ENCODE measurements around the gene MEX3D. TPM values are rescaled to one million over a fixed set of nuclear protein-coding genes. Genes with fewer than 3 reads are reported as not detected.
"Not testable (repeated sequence)": the region's sequence is repeated elsewhere in the genome, so short reads cannot be mapped to it uniquely, and the experiment has no call there.

MEX3D gene
- total RNA-seq, 2 donors from 2014 or later, result 18.8 to 21.8 TPM

DNA sequence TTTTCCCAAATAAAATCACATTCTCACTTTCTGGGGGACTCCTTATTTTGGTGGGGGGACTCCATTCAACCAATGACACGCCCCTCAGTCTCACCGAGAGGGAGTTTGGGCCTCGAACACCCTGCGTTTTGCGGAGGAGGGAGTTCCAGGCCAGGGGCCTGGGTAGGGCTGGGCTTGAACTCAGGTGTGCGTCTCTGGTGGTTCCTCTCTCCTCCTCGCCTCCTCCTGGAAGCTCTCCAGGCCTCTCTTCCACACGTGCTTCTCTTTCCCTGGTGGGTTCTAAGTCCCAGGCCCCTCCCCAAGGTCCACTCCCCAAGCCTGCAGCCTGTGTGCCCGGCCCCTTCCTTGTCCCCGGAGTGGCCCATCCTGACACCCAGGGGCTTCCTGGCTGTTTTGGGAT is 14.7 kb downstream of the MEX3D start:
- H3K4me3 ChIP-seq, result no peak overlapping the region
- no peaks in the 10 kb centered on the region for H3K9me3 ChIP-seq
- TF ChIP-seq, protein P1, sequence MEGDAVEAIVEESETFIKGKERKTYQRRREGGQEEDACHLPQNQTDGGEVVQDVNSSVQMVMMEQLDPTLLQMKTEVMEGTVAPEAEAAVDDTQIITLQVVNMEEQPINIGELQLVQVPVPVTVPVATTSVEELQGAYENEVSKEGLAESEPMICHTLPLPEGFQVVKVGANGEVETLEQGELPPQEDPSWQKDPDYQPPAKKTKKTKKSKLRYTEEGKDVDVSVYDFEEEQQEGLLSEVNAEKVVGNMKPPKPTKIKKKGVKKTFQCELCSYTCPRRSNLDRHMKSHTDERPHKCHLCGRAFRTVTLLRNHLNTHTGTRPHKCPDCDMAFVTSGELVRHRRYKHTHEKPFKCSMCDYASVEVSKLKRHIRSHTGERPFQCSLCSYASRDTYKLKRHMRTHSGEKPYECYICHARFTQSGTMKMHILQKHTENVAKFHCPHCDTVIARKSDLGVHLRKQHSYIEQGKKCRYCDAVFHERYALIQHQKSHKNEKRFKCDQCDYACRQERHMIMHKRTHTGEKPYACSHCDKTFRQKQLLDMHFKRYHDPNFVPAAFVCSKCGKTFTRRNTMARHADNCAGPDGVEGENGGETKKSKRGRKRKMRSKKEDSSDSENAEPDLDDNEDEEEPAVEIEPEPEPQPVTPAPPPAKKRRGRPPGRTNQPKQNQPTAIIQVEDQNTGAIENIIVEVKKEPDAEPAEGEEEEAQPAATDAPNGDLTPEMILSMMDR (IDR thresholded peaks at IDR 0.05), result no peak
- no peak for TF ChIP-seq POLR2A (IDR thresholded peaks at IDR 0.05)
- DNase-seq, result no peak
- no peaks in the 10 kb centered on the region for H3K4me1 ChIP-seq
- no peaks in the 10 kb centered on the region for H3K36me3 ChIP-seq (replicated peaks in 1 of 2; ENCODE audit: insufficient read depth in 1 of 2, low read depth in 2 of 2)
- ATAC-seq, result no peak
- intact Hi-C loops (cut with DNase I), result no loop called here
- no peak overlapping the region for H3K27ac ChIP-seq
- H3K27me3 ChIP-seq, result no peaks in the 10 kb centered on the region
- 86 to 89% methylated on average over 10 of the region's 10 CpGs for WGBS, 2 donors

DNA sequence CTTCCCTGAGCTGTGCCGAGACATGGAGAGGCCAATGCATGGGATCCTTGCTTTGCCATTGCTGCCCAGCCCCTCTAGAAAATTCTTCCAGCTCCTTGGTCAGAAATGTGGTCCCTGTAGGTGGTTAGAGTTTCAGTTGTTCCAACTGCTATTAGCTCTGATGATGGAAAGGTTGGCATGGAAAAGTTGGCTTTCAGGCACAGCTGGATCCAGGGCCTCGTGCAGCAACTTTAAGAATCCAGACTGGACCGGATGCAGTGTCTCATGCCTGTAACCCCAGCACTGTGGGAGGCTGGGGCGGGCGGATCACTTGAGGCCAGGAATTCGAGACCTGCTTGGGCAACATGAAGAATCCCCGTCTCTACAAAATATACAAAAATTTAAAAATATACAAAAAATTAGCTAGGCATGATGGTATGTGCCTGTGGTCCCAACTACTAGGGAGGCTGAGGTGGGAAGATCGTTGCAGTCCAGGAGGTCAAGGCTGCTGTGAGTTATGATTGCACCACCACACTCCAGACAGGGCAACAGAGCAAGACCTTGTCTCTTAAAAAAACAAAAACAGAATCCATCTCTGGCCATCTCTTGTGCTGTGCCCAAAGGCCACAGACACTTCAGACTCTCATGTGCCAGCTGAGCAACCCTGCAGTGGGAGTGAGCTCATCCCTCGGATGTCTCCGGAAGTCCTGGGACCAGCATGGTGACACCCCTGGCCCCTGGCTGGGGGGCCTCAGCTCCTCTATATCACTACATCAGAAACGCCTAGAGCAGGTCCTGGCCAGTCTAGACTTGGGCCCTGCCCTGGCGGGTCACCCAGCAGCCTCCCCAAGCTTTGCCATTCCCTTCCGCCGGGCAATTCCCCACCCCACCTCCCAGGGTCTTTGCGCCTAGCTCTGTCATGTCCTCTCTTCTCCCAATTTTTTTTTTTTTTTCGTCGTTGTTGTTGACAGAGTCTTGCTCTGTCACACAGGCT is 16.8 kb downstream of the MEX3D start:
- ATAC-seq, result no peak
- TF ChIP-seq, protein P1 (IDR thresholded peaks at IDR 0.05), result no peak
- TF ChIP-seq POLR2A (IDR thresholded peaks at IDR 0.05), result no peak
- Histone ChIP-seq H3K27me3 (no peaks in the 10 kb centered on the region), H3K4me3 (no peak overlapping the region), H3K9me3 (no peaks in the 10 kb centered on the region), H3K36me3 (replicated peaks in 1 of 2; ENCODE audit: insufficient read depth in 1 of 2, low read depth in 2 of 2) (no peaks in the 10 kb centered on the region), H3K27ac (no peak overlapping the region), H3K4me1 (no peaks in the 10 kb centered on the region)
- no peak for DNase-seq
- intact Hi-C loops (cut with DNase I), result no loop called here
- 70% methylated on average over 15 of the region's 17 CpGs for WGBS, 2 donors

DNA sequence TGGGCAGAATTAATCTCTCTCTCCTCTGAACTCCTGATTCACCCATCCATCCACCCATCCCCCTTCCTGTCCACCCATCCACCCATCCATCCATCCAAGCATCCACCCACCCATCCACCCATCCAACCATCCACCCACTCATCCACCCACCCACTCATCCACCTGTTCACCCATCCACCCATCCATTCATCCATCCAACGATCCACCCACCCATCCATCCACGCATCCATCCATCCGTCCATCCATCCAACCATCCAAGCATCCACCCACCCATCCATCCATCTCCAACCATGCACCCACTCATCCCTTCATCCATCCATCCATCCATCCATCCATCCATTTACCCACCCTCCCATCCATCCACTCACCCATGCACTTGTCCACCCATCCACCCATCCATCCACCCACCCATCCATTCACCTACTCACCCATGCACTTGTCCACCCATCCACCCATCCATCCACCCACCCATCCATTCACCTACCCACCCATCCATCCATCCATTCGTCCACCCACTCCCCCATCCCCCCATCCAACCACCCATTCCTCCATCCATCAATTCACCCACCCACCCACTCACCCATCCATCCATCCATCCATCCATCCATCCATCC is 18.7 kb downstream of the MEX3D start:
- no peak for DNase-seq
- intact Hi-C loops (cut with DNase I), result loop anchor here (5.0 to 10.0 kb wide), 2 partner anchors 115 to 218 kb away; no protein-coding TSS in a partner anchor
- WGBS, 2 donors, result 61 to 66% methylated on average over 4 of the region's 4 CpGs
- Histone ChIP-seq H3K4me1 (peaks cover 3% of the 10 kb centered on the region), H3K36me3 (replicated peaks in 1 of 2; ENCODE audit: insufficient read depth in 1 of 2, low read depth in 2 of 2) (no peaks in the 10 kb centered on the region), H3K9me3 (no peaks in the 10 kb centered on the region), H3K4me3 (no peak overlapping the region), H3K27ac (no peak overlapping the region), H3K27me3 (peaks cover 0 to 9% of the 10 kb centered on the region in 2 donors)
- no peak for TF ChIP-seq POLR2A (IDR thresholded peaks at IDR 0.05)
- TF ChIP-seq, protein P1 (IDR thresholded peaks at IDR 0.05), result no peak
- no peak for ATAC-seq

DNA sequence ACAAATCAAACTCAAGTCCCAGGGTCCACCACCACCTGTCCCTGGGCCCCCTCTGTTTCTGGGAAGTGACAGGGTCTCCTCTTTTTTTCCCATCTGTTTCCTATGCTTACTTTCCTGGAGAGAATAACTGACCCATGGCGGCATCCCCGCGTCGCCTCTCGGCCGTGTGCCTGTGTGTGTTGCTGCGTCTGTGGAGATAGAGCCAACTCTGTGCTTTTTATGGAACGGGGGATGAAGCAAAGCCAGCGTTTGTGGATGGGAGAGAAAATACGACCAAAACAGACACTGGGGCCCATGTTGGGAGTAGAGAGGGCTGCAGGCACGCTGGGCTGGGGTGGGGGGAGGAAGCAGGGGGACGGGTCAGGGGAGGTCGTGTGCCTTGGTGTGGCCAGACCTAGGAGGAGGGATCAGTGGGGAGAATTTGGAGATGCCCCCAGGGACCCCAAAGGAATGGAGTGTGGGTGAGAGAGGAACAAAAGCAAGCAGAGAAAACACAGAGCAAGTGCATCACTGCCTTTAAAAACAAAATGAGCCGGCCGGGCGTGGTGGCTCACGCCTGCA is 27.7 kb downstream of the MEX3D start:
- no peak overlapping the region for H3K27ac ChIP-seq
- WGBS, 2 donors, result 37% methylated on average over 17 of the region's 17 CpGs
- no peak for DNase-seq
- H3K27me3 ChIP-seq, result peaks cover 0 to 7% of the 10 kb centered on the region in 2 donors
- H3K4me1 ChIP-seq, result no peaks in the 10 kb centered on the region
- H3K9me3 ChIP-seq, result no peaks in the 10 kb centered on the region
- no peak overlapping the region for H3K4me3 ChIP-seq
- intact Hi-C loops (cut with DNase I), result loop anchor here (10.0 kb wide), 1 partner anchor 124 kb away; no protein-coding TSS in a partner anchor
- H3K36me3 ChIP-seq (replicated peaks in 1 of 2; ENCODE audit: insufficient read depth in 1 of 2, low read depth in 2 of 2), result no peaks in the 10 kb centered on the region
- ATAC-seq, result no peak
- TF ChIP-seq POLR2A (IDR thresholded peaks at IDR 0.05), result no peak
- TF ChIP-seq, protein P1 (IDR thresholded peaks at IDR 0.05), result no peak

DNA sequence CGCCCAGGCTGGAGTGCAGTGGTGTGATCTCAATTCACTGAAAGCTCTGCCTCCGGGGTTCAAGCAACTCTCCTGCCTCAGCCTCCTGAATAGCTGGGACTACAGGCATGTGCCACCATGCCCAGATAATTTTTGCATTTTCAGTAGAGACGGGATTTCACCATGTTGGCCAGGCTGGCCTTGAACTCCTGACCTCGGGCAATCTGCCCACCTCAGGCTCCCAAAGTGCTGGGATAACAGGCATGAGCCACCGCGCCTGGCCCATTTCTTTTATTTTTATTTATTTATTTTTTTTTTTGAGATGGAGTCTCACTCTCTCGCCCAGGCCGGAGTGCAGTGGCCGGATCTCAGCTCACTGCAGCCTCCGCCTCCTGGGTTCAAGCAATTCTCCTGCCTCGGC is 28.4 kb downstream of the MEX3D start:
- H3K27me3 ChIP-seq; H3K36me3 ChIP-seq (replicated peaks in 1 of 2; ENCODE audit: insufficient read depth in 1 of 2, low read depth in 2 of 2); DNase-seq; H3K27ac ChIP-seq; H3K4me3 ChIP-seq; H3K4me1 ChIP-seq; ATAC-seq; H3K9me3 ChIP-seq: not testable (repeated sequence)
- intact Hi-C loops (cut with DNase I), result loop anchor here (10.0 kb wide), 1 partner anchor 125 kb away; no protein-coding TSS in a partner anchor
- WGBS, 2 donors, result 65 to 75% methylated on average over 9 to 11 of the region's 11 CpGs

All from body of pancreas (tissue), 4 donors.